WERI-Rb-1 (cell line): Measurements from ENCODE around the gene COL23A1.
A peak's percentile ranks its signal among the peaks of the same experiment; 100 is the strongest.

ENCODE experiments used
- DNase-seq: peaks from one replicate; pipeline ENCODE4 v3.0.0-alpha.2; 2020
- H3K27ac ChIP-seq: fragments of 250-450 bp; sonication (Bioruptor Pico); 2 replicates; pipeline ENCODE4 v1.5.1; 2020; ENCODE audit warnings: mild to moderate bottlenecking, moderate library complexity
- H3K27me3 ChIP-seq: fragments of 250-450 bp; sonication (Bioruptor Pico); 2 replicates; pipeline ENCODE4 v1.5.1; 2021; ENCODE audit warnings: mild to moderate bottlenecking, low read depth, moderate library complexity; ENCODE audit not compliant: insufficient read depth, severe bottlenecking
- H3K36me3 ChIP-seq: fragments of 250-450 bp; sonication (Bioruptor Pico); 2 replicates; pipeline ENCODE4 v1.5.1; 2020; ENCODE audit warnings: mild to moderate bottlenecking, moderate library complexity
- H3K4me3 ChIP-seq: 2 replicates; pipeline ENCODE4 v1.5.1; 2011; ENCODE audit warnings: low read depth, mild to moderate bottlenecking, control low read depth, low read length
- H3K9me3 ChIP-seq: fragments of 250-450 bp; sonication (Bioruptor Pico); 2 replicates; pipeline ENCODE4 v1.5.1; 2021; ENCODE audit warnings: mild to moderate bottlenecking, moderate library complexity; ENCODE audit not compliant: severe bottlenecking
- TF ChIP-seq, protein P1 (sequence below): IDR thresholded peaks from 2 replicates; pipeline ENCODE4 v1.5.1; 2011; ENCODE audit warnings: low read depth, mild to moderate bottlenecking, control low read depth, inconsistent platforms, low read length

COL23A1 gene

GRCh38 chr5:178420354-178420781 lies 169.8 kb downstream of the COL23A1 start:
- no peak overlapping the region for H3K4me3 ChIP-seq
- no peak for DNase-seq
- no peaks in the 10 kb centered on the region for H3K9me3 ChIP-seq
- H3K36me3 ChIP-seq: no peaks in the 10 kb centered on the region
- TF ChIP-seq, protein P1, sequence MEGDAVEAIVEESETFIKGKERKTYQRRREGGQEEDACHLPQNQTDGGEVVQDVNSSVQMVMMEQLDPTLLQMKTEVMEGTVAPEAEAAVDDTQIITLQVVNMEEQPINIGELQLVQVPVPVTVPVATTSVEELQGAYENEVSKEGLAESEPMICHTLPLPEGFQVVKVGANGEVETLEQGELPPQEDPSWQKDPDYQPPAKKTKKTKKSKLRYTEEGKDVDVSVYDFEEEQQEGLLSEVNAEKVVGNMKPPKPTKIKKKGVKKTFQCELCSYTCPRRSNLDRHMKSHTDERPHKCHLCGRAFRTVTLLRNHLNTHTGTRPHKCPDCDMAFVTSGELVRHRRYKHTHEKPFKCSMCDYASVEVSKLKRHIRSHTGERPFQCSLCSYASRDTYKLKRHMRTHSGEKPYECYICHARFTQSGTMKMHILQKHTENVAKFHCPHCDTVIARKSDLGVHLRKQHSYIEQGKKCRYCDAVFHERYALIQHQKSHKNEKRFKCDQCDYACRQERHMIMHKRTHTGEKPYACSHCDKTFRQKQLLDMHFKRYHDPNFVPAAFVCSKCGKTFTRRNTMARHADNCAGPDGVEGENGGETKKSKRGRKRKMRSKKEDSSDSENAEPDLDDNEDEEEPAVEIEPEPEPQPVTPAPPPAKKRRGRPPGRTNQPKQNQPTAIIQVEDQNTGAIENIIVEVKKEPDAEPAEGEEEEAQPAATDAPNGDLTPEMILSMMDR: no peak
- no peak overlapping the region for H3K27ac ChIP-seq
- no peaks in the 10 kb centered on the region for H3K27me3 ChIP-seq

GRCh38 chr5:178419651-178420050 lies 170.5 kb downstream of the COL23A1 start:
- TF ChIP-seq, protein P1: no peak
- Histone ChIP-seq H3K9me3 (no peaks in the 10 kb centered on the region), H3K27me3 (no peaks in the 10 kb centered on the region), H3K27ac (no peak overlapping the region), H3K4me3 (no peak overlapping the region), H3K36me3 (no peaks in the 10 kb centered on the region)
- DNase-seq: no peak

DNA sequence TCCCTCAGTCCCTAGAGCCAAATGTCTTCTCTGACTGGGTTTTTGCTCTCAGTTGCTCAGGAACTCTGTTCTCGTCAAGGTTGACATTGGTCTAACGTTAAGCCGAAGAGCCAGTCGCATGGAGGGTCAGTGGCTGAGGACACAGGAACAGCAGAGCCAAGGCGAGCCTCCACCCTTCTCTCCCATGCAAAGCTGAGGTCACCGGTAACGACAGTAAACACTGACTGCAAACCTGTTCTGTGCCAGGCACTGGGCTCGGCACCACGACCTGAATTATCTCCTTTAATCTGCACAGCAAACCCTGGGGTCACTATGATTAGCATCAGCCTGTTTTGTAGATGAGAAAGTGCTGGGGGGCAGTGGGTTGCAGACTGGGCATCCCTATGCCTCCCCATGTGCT lies 171.0 kb downstream of the COL23A1 start:
- no peak overlapping the region for H3K27ac ChIP-seq
- no peaks in the 10 kb centered on the region for H3K36me3 ChIP-seq
- no peak overlapping the region for H3K4me3 ChIP-seq
- no peaks in the 10 kb centered on the region for H3K27me3 ChIP-seq
- TF ChIP-seq, protein P1: no peak
- no peaks in the 10 kb centered on the region for H3K9me3 ChIP-seq
- DNase-seq: no peak

GRCh38 chr5:178418471-178419010 lies 171.7 kb downstream of the COL23A1 start:
- no peaks in the 10 kb centered on the region for H3K9me3 ChIP-seq
- H3K4me3 ChIP-seq: no peak overlapping the region
- H3K27me3 ChIP-seq: no peaks in the 10 kb centered on the region
- H3K27ac ChIP-seq: no peak overlapping the region
- TF ChIP-seq, protein P1: peak; percentile 42; the same call in 1 of the 2 replicates
- H3K36me3 ChIP-seq: no peaks in the 10 kb centered on the region
- DNase-seq: peak; percentile 51

- Histone ChIP-seq H3K27me3 (no peaks in the 10 kb centered on the region), H3K4me3 (no peak overlapping the region), H3K9me3 (no peaks in the 10 kb centered on the region), H3K27ac (no peak overlapping the region), H3K36me3 (no peaks in the 10 kb centered on the region)
- DNase-seq: no peak
- TF ChIP-seq, protein P1: no peak
Observed at GRCh38 chr5:178418031-178418430, 172.2 kb downstream of the COL23A1 start.

GRCh38 chr5:178417391-178417811 lies 172.8 kb downstream of the COL23A1 start:
- Histone ChIP-seq H3K27ac (no peak overlapping the region), H3K27me3 (no peaks in the 10 kb centered on the region), H3K4me3 (no peak overlapping the region), H3K36me3 (no peaks in the 10 kb centered on the region), H3K9me3 (no peaks in the 10 kb centered on the region)
- TF ChIP-seq, protein P1: no peak
- no peak for DNase-seq
